ENCODE measurements around the gene LRP5. TPM values are rescaled to one million over a fixed set of nuclear protein-coding genes. Genes with fewer than 3 reads are reported as not detected.

The LRP5 gene
- total RNA-seq, 3 donors from 2014 or later, result 23.6 to 48.8 (median 24.5) TPM

DNA sequence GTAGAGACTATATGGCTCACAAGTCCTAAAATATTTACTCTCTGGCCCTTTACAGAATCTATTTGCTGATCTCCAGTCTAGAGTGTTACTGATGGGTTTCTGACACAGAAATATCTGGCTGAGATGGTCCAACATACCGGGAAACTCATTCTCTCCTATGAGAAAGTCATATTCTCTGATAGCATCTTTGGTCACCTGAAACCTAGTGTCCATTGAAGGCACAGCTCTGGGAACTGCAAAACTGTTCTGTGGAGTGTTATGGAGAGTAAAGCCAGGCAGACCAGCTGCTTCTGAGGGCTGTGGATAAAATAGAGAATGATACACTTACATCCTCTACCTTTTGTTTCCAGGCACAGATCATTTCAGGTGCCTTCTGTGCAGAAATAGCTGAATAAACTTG, 38.1 kb upstream of the LRP5 start:
- Histone ChIP-seq H3K4me1 (peaks cover 7% of the 10 kb centered on the region in 2 donors), H3K9me3 (no peaks in the 10 kb centered on the region), H3K27me3 (no peaks in the 10 kb centered on the region), H3K36me3 (no peaks in the 10 kb centered on the region), H3K4me3 (no peak overlapping the region), H3K27ac (no peak overlapping the region)
- DNase-seq (ENCODE audit: low spot score in 2 of 2), result no peak
- intact Hi-C loops (cut with DNase I; ENCODE audit: low total_unique reads), result no loop called here
- no peak for TF ChIP-seq POLR2A (IDR thresholded peaks at IDR 0.05)
- TF ChIP-seq, protein P1, sequence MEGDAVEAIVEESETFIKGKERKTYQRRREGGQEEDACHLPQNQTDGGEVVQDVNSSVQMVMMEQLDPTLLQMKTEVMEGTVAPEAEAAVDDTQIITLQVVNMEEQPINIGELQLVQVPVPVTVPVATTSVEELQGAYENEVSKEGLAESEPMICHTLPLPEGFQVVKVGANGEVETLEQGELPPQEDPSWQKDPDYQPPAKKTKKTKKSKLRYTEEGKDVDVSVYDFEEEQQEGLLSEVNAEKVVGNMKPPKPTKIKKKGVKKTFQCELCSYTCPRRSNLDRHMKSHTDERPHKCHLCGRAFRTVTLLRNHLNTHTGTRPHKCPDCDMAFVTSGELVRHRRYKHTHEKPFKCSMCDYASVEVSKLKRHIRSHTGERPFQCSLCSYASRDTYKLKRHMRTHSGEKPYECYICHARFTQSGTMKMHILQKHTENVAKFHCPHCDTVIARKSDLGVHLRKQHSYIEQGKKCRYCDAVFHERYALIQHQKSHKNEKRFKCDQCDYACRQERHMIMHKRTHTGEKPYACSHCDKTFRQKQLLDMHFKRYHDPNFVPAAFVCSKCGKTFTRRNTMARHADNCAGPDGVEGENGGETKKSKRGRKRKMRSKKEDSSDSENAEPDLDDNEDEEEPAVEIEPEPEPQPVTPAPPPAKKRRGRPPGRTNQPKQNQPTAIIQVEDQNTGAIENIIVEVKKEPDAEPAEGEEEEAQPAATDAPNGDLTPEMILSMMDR (IDR thresholded peaks at IDR 0.05), result no peak
- TF ChIP-seq POLR2AphosphoS5 (IDR thresholded peaks at IDR 0.05), result no peak

DNA sequence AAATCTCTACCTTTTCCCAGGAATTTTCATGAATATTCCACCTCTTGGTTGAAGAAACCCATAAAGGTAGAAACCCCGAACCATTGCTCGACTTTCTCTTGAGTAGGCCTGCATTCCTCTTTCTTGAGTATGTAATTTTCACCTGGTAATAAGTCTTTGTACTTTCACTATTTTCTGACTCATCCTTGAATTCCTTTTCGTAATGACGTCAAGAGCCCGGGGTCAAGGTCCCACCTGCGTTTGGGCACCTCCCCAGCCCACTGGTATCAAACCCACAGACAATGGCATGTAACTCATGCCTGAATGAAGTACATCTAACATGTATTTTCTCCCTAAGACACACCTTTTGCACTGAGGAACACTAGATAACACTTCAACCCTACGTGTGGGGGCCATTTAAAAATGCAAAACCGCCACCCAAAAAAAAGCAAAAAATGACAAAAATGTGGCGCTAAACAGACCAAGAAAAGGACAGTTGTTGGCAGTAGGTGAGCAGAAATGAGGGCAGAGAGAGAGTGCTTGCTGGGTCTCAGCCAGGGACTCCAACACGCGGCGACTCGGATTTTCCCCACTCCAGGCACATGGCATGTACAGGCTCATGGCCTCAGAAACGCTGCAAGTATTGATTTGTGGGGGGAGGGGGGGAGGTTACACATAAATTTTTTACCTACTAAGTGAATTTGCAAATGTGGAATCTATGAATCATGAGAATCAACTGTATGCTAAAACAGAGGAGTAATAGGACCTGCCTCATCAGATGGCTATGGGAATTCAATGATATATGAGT, 36.5 kb upstream of the LRP5 start:
- Histone ChIP-seq H3K36me3 (no peaks in the 10 kb centered on the region), H3K27me3 (no peaks in the 10 kb centered on the region), H3K4me1 (peaks cover 0 to 3% of the 10 kb centered on the region in 2 donors), H3K27ac (no peak overlapping the region), H3K4me3 (no peak overlapping the region), H3K9me3 (no peaks in the 10 kb centered on the region)
- DNase-seq (ENCODE audit: low spot score in 2 of 2), result no peak
- intact Hi-C loops (cut with DNase I; ENCODE audit: low total_unique reads), result no loop called here
- TF ChIP-seq, protein P1 (IDR thresholded peaks at IDR 0.05), result no peak
- no peak for TF ChIP-seq POLR2A (IDR thresholded peaks at IDR 0.05)
- no peak for TF ChIP-seq POLR2AphosphoS5 (IDR thresholded peaks at IDR 0.05)

DNA sequence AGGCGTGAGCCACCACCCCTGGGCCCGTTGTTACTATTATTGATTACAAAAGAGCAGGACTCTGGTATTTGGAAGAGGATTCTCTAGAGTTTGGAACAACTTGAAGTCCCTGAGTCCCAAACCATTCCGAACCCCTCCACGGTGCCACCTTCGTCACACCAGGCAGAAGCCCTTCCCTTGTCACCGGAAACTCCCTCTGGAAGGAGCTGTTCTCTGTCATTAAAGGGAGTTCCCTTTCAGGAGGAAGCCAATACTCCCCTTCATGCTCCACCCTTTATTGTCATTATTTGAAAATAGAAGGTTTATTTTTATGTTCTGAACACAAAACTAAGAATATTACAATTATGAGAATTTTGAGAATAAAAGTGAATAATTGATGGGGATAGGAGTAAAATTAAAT, 35.5 kb upstream of the LRP5 start:
- no peak for DNase-seq (ENCODE audit: low spot score in 2 of 2)

DNA sequence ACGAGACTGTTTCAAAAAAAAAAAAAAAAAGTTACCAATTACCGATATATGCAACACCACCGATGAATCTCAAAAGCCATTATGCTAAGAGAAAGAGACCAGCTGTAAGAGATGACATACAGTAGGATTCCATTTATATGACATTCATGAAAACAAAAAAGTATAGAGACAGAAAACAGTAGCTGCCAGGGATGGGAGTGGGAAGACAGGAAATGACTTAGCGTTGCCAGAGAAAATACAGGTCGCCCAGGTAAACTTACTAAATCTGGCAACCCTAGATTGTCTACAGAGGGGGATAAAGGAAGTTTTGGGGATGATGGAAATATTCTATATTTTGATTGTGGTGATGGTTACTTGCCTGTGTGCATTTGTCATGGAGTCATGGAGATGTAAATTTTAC, 32.7 kb upstream of the LRP5 start:
- Histone ChIP-seq H3K9me3 (no peaks in the 10 kb centered on the region), H3K27me3 (no peaks in the 10 kb centered on the region), H3K4me3 (no peak overlapping the region), H3K36me3 (no peaks in the 10 kb centered on the region), H3K4me1 (no peaks in the 10 kb centered on the region), H3K27ac (no peak overlapping the region)
- DNase-seq (ENCODE audit: low spot score in 2 of 2), result no peak
- intact Hi-C loops (cut with DNase I; ENCODE audit: low total_unique reads), result no loop called here
- no peak for TF ChIP-seq POLR2A (IDR thresholded peaks at IDR 0.05)
- no peak for TF ChIP-seq POLR2AphosphoS5 (IDR thresholded peaks at IDR 0.05)
- TF ChIP-seq, protein P1 (IDR thresholded peaks at IDR 0.05), result no peak

More for the DNA sequence above, 35.5 kb upstream of the LRP5 start:
- TF ChIP-seq, protein P1 (IDR thresholded peaks at IDR 0.05), result no peak
- Histone ChIP-seq H3K9me3 (no peaks in the 10 kb centered on the region), H3K4me3 (no peak overlapping the region), H3K27me3 (no peaks in the 10 kb centered on the region), H3K36me3 (no peaks in the 10 kb centered on the region), H3K4me1 (peaks cover 0 to 3% of the 10 kb centered on the region in 2 donors), H3K27ac (no peak overlapping the region)
- intact Hi-C loops (cut with DNase I; ENCODE audit: low total_unique reads), result no loop called here

DNA sequence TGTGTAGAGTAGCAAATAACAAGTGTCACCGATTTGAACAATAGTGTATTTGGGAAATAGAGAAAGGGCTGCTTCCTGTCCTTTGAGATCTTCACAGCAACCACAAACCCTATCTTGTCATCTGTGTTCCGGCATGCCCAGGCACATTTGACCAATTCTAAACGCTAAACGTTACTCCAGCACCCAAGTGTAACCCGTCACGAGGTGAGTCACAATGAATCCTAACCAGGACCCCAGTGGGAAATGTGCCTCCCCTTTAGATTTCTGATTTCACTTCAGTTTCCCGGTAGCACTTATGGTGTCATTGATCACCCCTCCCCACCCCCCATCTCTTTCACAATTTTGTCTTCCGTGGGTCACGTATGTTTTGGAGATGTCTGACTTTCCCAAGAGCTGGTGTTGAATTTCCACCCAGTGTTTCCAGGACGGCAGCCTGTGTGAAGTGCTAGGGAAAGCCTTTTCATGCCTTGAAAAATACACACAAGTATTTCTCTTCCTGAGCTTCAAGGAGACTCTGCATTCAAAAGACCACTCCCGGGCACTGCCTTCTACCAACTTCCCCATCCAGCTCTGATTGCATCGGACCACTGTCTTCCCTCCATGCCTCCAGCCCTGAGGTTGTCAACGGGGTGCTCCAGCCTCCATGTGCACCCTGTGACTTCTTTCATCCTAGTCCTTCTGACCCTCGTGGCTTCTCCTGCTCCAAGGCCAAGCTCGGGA, 30.1 kb upstream of the LRP5 start:
- H3K4me1 ChIP-seq, result no peaks in the 10 kb centered on the region
- no peaks in the 10 kb centered on the region for H3K36me3 ChIP-seq
- no peaks in the 10 kb centered on the region for H3K27me3 ChIP-seq
- intact Hi-C loops (cut with DNase I; ENCODE audit: low total_unique reads), result no loop called here
- peak overlapping the region in 1 of 3 donors; percentile 22 for H3K4me3 ChIP-seq
- H3K27ac ChIP-seq, result peak overlapping the region in 1 of 2 donors; percentile 19
- DNase-seq (ENCODE audit: low spot score in 2 of 2), result no peak
- H3K9me3 ChIP-seq, result no peaks in the 10 kb centered on the region
- TF ChIP-seq POLR2AphosphoS5 (IDR thresholded peaks at IDR 0.05) (no peak), POLR2A (IDR thresholded peaks at IDR 0.05) (no peak)
